ENCODE results near the gene COMT.
"Not testable (repeated sequence)": the region's sequence is repeated elsewhere in the genome, so short reads cannot be mapped to it uniquely, and the experiment has no call there.

COMT gene

GRCh38 chr22:19909350-19910179 is 32.0 kb upstream of the COMT start:
- peak in 1 of 2 experiments; percentile 54 for DNase-seq

DNA sequence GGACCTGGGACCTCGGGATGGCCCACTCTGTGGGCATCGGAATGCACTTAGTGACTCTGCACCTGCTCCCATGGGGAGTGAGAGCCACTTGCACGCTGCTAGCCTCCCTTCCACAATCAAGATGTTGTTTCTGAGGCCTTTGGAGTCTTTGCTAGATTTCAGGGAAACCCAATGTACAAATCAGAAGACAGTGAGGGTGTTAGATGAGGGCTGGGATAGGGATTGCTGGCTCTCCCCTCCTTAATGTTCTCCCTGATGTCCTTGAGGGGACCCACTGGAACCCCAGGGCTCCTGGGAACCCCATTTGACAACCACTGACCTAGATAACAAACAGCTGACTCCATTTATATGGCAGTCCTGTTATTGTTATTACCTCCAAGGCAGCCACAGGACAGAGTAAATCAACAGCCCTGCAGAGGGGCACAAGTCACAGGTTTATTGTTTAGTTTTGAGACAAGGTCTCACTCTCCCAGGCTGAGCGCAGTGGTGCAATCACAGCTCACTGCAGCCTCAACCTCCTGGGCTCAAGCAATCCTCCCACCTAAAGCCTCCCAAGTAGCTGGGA is 31.3 kb upstream of the COMT start:
- no peak for DNase-seq

- no peak for DNase-seq
Observed at GRCh38 chr22:19911540-19912270, 29.9 kb upstream of the COMT start.

- no peak for DNase-seq
Observed at GRCh38 chr22:19912271-19912999, 29.1 kb upstream of the COMT start.

GRCh38 chr22:19913337-19913936 is 28.1 kb upstream of the COMT start:
- DNase-seq, result no peak

- DNase-seq, result no peak
Observed at GRCh38 chr22:19914201-19914943, 27.2 kb upstream of the COMT start.

DNA sequence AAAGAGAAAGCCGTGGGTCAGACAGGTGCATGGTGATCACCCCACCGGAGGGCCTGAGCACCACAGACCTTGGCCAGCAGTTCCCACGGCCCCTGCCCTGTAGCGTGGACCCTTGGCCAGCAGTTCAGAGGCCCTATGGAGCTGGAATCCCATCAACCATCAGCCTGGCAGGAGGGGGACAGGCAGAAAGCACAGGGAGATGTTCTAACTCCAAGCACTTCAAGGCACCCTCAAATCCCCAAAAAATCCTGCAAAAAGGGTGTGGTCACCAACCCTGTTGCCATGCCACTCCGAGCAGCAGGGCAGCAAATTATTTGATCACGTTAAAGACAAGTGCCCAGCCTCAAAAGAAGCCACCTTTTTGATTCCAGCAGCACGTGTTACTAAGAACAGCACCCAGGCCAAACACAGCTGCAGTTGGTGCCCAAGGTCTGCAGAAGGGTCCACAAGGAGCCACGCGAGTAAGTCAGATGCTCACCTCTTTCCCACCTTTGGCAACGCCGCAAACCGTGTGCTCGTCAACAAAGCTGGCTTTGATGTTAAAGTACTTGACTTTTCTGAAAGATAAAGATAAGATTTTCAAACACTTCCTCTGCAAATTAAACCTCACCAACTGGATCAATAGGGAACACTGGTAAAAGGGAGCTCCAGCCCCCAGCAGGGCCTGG is 26.2 kb upstream of the COMT start:
- DNase-seq, result no peak

DNA sequence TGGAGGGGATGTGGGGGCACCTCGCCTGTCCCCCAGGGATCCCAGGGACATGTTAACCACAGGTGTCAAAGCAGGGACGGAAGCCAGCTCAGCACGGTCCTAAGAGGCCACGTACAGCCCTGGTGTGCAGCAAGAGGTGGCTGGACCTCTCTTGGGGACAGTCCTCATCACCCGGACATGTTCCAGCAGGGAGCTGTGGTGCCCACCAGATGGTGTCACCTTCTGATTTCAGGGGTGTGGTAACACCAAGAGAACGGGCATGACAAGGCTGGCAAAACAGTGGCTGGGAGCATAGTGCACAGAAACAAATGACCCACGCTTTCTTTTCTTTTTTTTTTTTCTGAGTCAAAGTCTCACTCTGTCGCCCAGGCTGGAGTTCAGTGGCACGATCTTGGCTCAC is 25.6 kb upstream of the COMT start:
- DNase-seq, result no peak

- DNase-seq, result no peak
Observed at GRCh38 chr22:19916941-19917340, 24.6 kb upstream of the COMT start.

- no peak for DNase-seq
Observed at GRCh38 chr22:19917389-19918138, 24.0 kb upstream of the COMT start.

GRCh38 chr22:19918332-19919106 is 23.1 kb upstream of the COMT start:
- DNase-seq, result no peak

DNA sequence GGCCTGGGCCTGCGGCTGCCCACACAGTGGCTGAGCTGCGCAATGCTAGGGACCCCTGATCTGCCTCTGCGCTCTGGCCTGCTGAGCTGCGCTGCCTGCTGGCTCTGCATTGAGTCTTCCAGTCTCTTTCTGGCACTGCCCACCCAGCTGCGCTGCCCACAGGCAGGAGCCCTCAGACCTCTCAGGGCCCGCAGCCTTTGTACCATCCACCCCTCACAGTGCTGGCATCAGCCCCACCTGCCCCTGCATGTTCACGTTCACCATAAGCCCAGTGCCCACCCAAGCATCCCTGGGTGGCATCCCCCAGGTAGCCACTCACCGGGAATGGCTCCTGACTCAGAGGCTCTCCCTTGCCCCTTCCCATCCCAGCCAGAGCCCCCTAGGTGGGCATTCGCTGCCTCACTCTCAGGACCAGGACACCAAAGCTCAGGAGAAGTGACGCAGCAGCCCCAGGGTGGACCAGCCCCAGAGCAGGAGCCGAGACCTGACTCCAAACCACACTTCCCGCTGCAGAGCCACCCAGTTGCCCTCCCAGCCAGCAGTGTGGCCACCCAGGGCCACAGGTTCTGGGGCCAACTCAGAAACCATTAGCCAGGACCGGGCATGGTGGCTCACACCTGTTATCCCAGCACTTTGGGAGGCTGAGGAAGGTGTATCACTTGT is 21.7 kb upstream of the COMT start:
- no peak for DNase-seq

DNA sequence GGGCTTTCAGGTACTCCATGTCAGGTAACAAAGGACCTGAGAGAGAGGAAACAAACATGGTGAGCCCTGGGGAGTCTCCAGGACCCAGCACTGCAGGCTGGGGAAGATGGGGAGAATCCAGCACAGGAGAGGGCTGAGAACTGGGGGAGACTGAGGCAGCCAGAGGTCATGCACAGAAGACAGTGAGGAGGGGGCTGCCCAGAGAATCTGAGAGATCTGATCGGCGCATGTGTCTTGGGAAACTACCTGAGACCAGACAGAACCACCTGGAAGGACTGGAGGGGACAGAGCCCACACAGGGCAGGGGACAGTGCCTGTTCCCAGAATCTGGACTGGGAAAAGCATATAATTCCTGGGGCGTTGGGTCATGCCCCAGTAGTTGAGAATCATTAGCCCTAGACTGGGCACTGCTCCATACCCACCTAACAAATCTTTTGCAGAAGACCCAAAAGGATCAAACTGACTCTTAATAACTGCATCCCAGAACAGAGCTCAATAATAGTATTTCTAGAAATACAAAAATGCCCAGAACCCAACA is 20.0 kb upstream of the COMT start:
- DNase-seq, result no peak

- no peak for DNase-seq
Observed at GRCh38 chr22:19923914-19924513, 17.6 kb upstream of the COMT start.

GRCh38 chr22:19926028-19926427 is 15.5 kb upstream of the COMT start:
- not testable (repeated sequence) for DNase-seq

- no peak for DNase-seq
Observed at GRCh38 chr22:19927696-19928095, 13.9 kb upstream of the COMT start.

- DNase-seq, result no peak
Observed at GRCh38 chr22:19928207-19928606, 13.4 kb upstream of the COMT start.

All from cerebellar nuclear complex (tissue), 1 donor.